ENCODE data around the gene SMPD3.

- TF ChIP-seq CTCF (conservative IDR thresholded peaks at IDR 0.05; ENCODE audit: low read length) (no peak), EZH2phosphoT487 (IDR thresholded peaks at IDR 0.05; ENCODE audit: borderline replicate concordance) (no peak)
Measured at GRCh38 chr16:68360956-68361355, 87.4 kb downstream of the SMPD3 start.

Data from Loucy (cell line).